Astrocyte of the cerebellum (primary cell): ENCODE data around the gene HHATL.

Experiments
- DNase-seq: peaks from one replicate; pipeline ENCODE4 v3.0.0-alpha.2; 2011; ENCODE audit warnings: low read depth
- H3K4me3 ChIP-seq: 2 replicates; pipeline ENCODE4 v1.5.1; 2011; ENCODE audit warnings: mild to moderate bottlenecking, low read depth, low read length, moderate library complexity
- CTCF ChIP-seq: IDR thresholded peaks from 2 replicates; pipeline ENCODE4 v1.5.1; 2012; ENCODE audit warnings: low read length, low read depth, moderate library complexity, mild to moderate bottlenecking; ENCODE audit errors: missing control alignments
- in situ Hi-C: cut with HindIII; loops from 2 replicates; pipeline ENCODE4 v1.10.0; 2017; ENCODE audit warnings: low sequenced_read_pairs

Gene HHATL

GRCh38 chr3:42708611-42709151, 6.1 kb upstream of the HHATL start:
- no peak for TF ChIP-seq CTCF
- DNase-seq: no peak
- in situ Hi-C loops: no loop called here
- no peak overlapping the region for H3K4me3 ChIP-seq

- no peak for TF ChIP-seq CTCF
- no peak for DNase-seq
- in situ Hi-C loops: no loop called here
- H3K4me3 ChIP-seq: no peak overlapping the region
These were observed 5.2 kb upstream of the HHATL start for GRCh38 chr3:42707620-42708355.

GRCh38 chr3:42706721-42707619, 4.4 kb upstream of the HHATL start:
- DNase-seq: no peak
- in situ Hi-C loops: no loop called here
- TF ChIP-seq CTCF: no peak
- no peak overlapping the region for H3K4me3 ChIP-seq

- H3K4me3 ChIP-seq: no peak overlapping the region
- in situ Hi-C loops: no loop called here
- TF ChIP-seq CTCF: no peak
- DNase-seq: no peak
These were observed 3.5 kb upstream of the HHATL start for GRCh38 chr3:42705962-42706585.

GRCh38 chr3:42705058-42705767, 2.6 kb upstream of the HHATL start:
- in situ Hi-C loops: no loop called here
- H3K4me3 ChIP-seq: no peak overlapping the region
- no peak for DNase-seq
- no peak for TF ChIP-seq CTCF
